ENCODE data around the gene TSPAN16. TPM values are rescaled to one million over a fixed set of nuclear protein-coding genes. Genes with fewer than 3 reads are reported as not detected.
A peak's percentile ranks its signal among the peaks of the same experiment; 100 is the strongest.

Gene TSPAN16
- total RNA-seq, 1 donor from 2014 or later = not detected

- H3K4me3 Mint-ChIP-seq (ENCODE audit: unreplicated experiment) = no peak overlapping the region
- H3K36me3 Mint-ChIP-seq (ENCODE audit: unreplicated experiment) = no peaks in the 10 kb centered on the region
- no peak for DNase-seq
- H3K27ac Mint-ChIP-seq (ENCODE audit: unreplicated experiment) = no peak overlapping the region
- H3K27me3 Mint-ChIP-seq (ENCODE audit: unreplicated experiment) = peaks cover 7% of the 10 kb centered on the region
- TF ChIP-seq CTCF (IDR thresholded peaks at IDR 0.05; ENCODE audit: partially characterized antibody, unreplicated experiment) = no peak
- peaks cover 4% of the 10 kb centered on the region for H3K9me3 Mint-ChIP-seq (ENCODE audit: unreplicated experiment)
- no peaks in the 10 kb centered on the region for H3K4me1 Mint-ChIP-seq (ENCODE audit: low read depth, unreplicated experiment)
These were observed 38.0 kb upstream of the TSPAN16 start for GRCh38 chr19:11257846-11258380.

GRCh38 chr19:11260996-11261395 lies 35.0 kb upstream of the TSPAN16 start:
- peak overlapping the region; percentile 94 for H3K27ac Mint-ChIP-seq (ENCODE audit: unreplicated experiment)
- TF ChIP-seq CTCF (IDR thresholded peaks at IDR 0.05; ENCODE audit: partially characterized antibody, unreplicated experiment) = no peak
- H3K4me1 Mint-ChIP-seq (ENCODE audit: low read depth, unreplicated experiment) = peaks cover 2% of the 10 kb centered on the region
- DNase-seq = no peak
- peak overlapping the region; percentile 82 for H3K4me3 Mint-ChIP-seq (ENCODE audit: unreplicated experiment)
- H3K36me3 Mint-ChIP-seq (ENCODE audit: unreplicated experiment) = no peaks in the 10 kb centered on the region
- H3K27me3 Mint-ChIP-seq (ENCODE audit: unreplicated experiment) = peaks cover 10% of the 10 kb centered on the region
- H3K9me3 Mint-ChIP-seq (ENCODE audit: unreplicated experiment) = peaks cover 8% of the 10 kb centered on the region

DNA sequence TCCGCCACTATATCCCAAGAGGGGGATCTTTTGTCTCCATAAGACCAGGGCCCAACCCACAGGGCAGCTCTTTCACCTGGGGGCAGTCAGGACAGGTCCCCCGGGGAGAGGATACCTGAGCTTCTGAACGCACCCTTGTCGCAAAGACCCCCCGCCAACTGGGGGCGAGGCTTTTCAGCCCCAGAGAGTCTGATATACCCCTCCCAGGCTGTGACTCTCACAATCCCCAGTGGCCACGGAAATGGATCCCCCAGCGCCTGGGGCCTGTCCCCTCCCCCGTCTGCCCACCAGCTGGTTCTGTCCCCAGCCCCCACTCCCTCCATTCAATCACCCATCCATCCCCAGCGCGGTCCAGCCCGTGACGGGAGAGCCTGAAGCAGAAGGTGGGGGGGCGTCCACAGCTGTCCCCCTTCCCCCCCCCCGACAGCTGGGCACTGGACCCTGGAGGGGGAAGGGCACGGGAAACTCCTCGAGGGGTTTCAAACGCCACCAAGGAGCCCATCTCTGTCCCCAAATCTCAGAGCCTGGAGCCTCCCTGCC lies 34.5 kb upstream of the TSPAN16 start:
- Mint-ChIP-seq H3K27ac (ENCODE audit: unreplicated experiment) (peak overlapping the region; percentile 94), H3K36me3 (ENCODE audit: unreplicated experiment) (no peaks in the 10 kb centered on the region), H3K4me3 (ENCODE audit: unreplicated experiment) (peak overlapping the region; percentile 82), H3K4me1 (ENCODE audit: low read depth, unreplicated experiment) (peaks cover 2% of the 10 kb centered on the region), H3K27me3 (ENCODE audit: unreplicated experiment) (peaks cover 10% of the 10 kb centered on the region), H3K9me3 (ENCODE audit: unreplicated experiment) (peaks cover 11% of the 10 kb centered on the region)
- no peak for TF ChIP-seq CTCF (IDR thresholded peaks at IDR 0.05; ENCODE audit: partially characterized antibody, unreplicated experiment)
- peak; percentile 83 for DNase-seq

DNA sequence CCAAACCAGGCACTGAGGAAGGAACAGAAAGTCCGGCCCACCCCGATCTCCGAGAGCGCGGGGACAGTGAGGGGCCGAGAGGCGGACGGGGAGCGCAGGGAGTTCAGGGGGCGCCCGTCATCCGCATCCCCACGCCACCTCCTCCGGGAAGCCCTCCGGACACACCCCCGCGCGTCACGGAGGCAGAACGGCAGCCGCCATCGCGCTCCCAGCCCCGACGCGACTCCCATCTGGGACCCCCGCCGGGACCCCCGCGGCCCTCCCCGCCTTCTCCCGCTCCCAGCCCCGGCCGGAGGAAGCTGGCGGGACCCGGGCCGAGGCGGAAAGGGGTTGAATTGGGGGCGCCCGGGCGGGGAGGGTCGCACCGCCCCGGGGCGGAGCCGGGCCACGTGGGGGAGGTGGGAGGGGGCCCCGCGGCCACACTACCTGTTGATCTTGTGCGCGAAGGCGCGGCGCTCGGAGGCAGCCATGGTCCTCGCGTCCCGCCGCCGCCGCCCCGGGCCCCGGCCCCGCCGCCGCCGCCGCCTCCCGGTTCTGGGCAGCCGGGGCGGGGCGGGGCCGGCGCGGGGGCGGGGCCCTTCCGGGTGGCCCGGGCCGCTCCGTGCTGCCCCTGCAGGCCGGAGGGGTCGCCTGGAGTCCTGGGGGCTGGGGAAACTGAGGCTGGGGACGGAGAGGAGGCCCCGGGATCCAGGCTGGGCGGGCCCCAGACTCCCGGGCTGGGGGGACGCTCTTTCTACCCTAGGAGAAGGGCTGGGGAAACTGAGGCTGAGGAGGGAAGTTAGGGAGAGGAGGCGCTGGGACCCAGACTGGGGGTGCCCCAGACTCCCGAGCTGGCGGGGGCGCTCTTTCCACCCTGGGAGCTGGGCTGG lies 33.8 kb upstream of the TSPAN16 start, which contains the start of gene DOCK6:
TSS of gene DOCK6 (minus strand) at position 554 of the 869 bp plus-strand sequence. CDS start at position 470, 84 bp downstream.
- Mint-ChIP-seq H3K9me3 (ENCODE audit: unreplicated experiment) (peaks cover 11% of the 10 kb centered on the region), H3K27ac (ENCODE audit: unreplicated experiment) (peak within 1 kb of the TSS; percentile 94), H3K36me3 (ENCODE audit: unreplicated experiment) (no peaks in the 10 kb centered on the region), H3K4me3 (ENCODE audit: unreplicated experiment) (peak within 1 kb of the TSS; percentile 82), H3K4me1 (ENCODE audit: low read depth, unreplicated experiment) (peaks cover 2% of the 10 kb centered on the region), H3K27me3 (ENCODE audit: unreplicated experiment) (peaks cover 11% of the 10 kb centered on the region)
- peak; percentile 30 for TF ChIP-seq CTCF (IDR thresholded peaks at IDR 0.05; ENCODE audit: partially characterized antibody, unreplicated experiment)
- DNase-seq = peak; percentile 81
